ENCODE results near the gene ZFAND3. TPM values are rescaled to one million over a fixed set of nuclear protein-coding genes. Genes with fewer than 3 reads are reported as not detected.

The ZFAND3 gene
- polyA plus RNA-seq, 1 of the 3 experiments (the other 2 are of a cell fraction), result 16.7 TPM

DNA sequence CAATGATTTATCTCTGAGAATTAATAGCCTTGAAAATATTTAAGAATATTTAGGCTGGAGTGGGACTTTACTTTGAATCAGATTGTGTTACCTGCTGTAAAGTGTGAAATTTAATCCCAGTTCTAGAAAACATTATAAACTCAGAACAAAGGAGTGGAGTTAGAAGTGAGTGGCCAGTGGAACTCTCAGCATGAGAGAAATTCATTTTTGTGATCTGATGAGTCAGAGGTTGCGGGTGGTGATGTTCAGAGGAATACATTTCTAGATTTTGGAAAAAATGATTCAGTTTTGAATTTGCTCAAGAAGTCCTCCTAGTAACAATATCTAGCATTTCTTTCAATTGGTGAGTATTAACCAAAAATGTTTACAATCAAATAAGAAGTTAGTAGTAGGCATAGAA, 167.5 kb downstream of the ZFAND3 start:
- WGBS (ENCODE audit: low lambda C conversion rate), result 24% methylated on average over 1 of the region's 1 CpG
- H3K27me3 ChIP-seq (ENCODE audit: insufficient read depth), result no peaks in the 10 kb centered on the region
- H3K27ac ChIP-seq (ENCODE audit: low read depth in 2 of 2, low read length in 1 of 2), result peak overlapping the region in 1 of 2 experiments; percentile 71; a peak in 2 of 4 replicates
- no peaks in the 10 kb centered on the region for H3K36me3 ChIP-seq (replicated peaks in 1 of 2; ENCODE audit: control insufficient read depth in 1 of 2, insufficient read depth in 2 of 2, low read length in 1 of 2)
- H3F3A ChIP-seq (replicated peaks; ENCODE audit: insufficient read depth), result peaks cover 34% of the 10 kb centered on the region
- H3K9ac ChIP-seq, result peak overlapping the region; percentile 21; the same call in 1 of the 2 replicates
- H4K20me1 ChIP-seq (ENCODE audit: insufficient read depth), result peaks cover 89% of the 10 kb centered on the region
- ChIA-PET POLR2A (no interaction called here), CTCF (no interaction called here)
- H3K9me2 ChIP-seq, result no peaks in the 10 kb centered on the region
- no peak for DNase-seq
- H3K4me2 ChIP-seq, result peak overlapping the region; percentile 25; the same call in 1 of the 2 replicates
- H3K4me1 ChIP-seq (ENCODE audit: control insufficient read depth in 1 of 2, insufficient read depth in 2 of 2, low read depth in 1 of 2, low read length in 1 of 2), result peaks cover 8 to 38% of the 10 kb centered on the region in 2 experiments
- TF ChIP-seq TCF12 (IDR thresholded peaks at IDR 0.05) (no peak), MEF2A (IDR thresholded peaks at IDR 0.05; ENCODE audit: borderline replicate concordance, low read depth) (no peak), YY1 (IDR thresholded peaks at IDR 0.05; ENCODE audit: low read depth) (no peak), TAF1 (IDR thresholded peaks at IDR 0.05; ENCODE audit: borderline replicate concordance, low read depth, low read length) (no peak), JUND (IDR thresholded peaks at IDR 0.05) (peak; percentile 50), FOSL2 (IDR thresholded peaks at IDR 0.05; ENCODE audit: borderline replicate concordance, low read depth) (peak; percentile 72), RXRA (IDR thresholded peaks at IDR 0.05; ENCODE audit: borderline replicate concordance, low read depth) (no peak), RFX5 (IDR thresholded peaks at IDR 0.05; ENCODE audit: low read length) (no peak), USF2 (IDR thresholded peaks at IDR 0.05; ENCODE audit: borderline replicate concordance, low read depth, low read length) (no peak), EP300 (IDR thresholded peaks at IDR 0.05; ENCODE audit: borderline replicate concordance in 1 of 2, low read depth in 1 of 2, low read length in 1 of 2) (no peak), GATA2 (CRISPR knock-in tag; IDR thresholded peaks at IDR 0.05) (no peak)
- TF ChIP-seq, protein P1, sequence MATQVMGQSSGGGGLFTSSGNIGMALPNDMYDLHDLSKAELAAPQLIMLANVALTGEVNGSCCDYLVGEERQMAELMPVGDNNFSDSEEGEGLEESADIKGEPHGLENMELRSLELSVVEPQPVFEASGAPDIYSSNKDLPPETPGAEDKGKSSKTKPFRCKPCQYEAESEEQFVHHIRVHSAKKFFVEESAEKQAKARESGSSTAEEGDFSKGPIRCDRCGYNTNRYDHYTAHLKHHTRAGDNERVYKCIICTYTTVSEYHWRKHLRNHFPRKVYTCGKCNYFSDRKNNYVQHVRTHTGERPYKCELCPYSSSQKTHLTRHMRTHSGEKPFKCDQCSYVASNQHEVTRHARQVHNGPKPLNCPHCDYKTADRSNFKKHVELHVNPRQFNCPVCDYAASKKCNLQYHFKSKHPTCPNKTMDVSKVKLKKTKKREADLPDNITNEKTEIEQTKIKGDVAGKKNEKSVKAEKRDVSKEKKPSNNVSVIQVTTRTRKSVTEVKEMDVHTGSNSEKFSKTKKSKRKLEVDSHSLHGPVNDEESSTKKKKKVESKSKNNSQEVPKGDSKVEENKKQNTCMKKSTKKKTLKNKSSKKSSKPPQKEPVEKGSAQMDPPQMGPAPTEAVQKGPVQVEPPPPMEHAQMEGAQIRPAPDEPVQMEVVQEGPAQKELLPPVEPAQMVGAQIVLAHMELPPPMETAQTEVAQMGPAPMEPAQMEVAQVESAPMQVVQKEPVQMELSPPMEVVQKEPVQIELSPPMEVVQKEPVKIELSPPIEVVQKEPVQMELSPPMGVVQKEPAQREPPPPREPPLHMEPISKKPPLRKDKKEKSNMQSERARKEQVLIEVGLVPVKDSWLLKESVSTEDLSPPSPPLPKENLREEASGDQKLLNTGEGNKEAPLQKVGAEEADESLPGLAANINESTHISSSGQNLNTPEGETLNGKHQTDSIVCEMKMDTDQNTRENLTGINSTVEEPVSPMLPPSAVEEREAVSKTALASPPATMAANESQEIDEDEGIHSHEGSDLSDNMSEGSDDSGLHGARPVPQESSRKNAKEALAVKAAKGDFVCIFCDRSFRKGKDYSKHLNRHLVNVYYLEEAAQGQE (IDR thresholded peaks at IDR 0.05; ENCODE audit: low read depth, low read length), result no peak
- peaks cover 93% of the 10 kb centered on the region for H3K79me2 ChIP-seq (ENCODE audit: insufficient read depth)
- no peak overlapping the region for H2AFZ ChIP-seq (ENCODE audit: low read depth)
- H3K4me3 ChIP-seq (ENCODE audit: low read depth in 2 of 2, low read length in 1 of 2), result no peak overlapping the region
- H3K9me3 ChIP-seq, result no peaks in the 10 kb centered on the region

DNA sequence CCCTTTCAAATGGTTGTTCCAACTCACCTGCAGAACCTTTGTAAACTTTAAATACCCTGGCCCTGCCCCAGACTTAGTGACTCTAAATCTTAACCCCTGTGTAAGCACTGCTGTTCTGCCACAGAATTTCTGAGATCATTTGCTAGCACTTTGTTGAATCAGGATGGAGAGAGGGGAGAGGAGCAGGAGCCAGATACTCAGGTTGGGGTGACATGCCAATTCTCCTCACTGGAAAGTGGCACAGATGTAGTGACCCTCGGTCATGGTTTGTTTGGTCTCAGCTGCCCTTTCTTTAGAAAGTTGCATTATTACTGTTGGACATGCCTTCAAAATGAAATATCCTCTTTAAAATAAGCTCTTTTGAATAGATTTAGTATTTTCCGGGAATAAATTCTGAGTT, 168.0 kb downstream of the ZFAND3 start:
- Histone ChIP-seq H3K79me2 (ENCODE audit: insufficient read depth) (peaks cover 93% of the 10 kb centered on the region), H3K4me1 (ENCODE audit: control insufficient read depth in 1 of 2, insufficient read depth in 2 of 2, low read depth in 1 of 2, low read length in 1 of 2) (peaks cover 8 to 38% of the 10 kb centered on the region in 2 experiments), H3K9me3 (no peaks in the 10 kb centered on the region), H3K27ac (ENCODE audit: low read depth in 2 of 2, low read length in 1 of 2) (peak overlapping the region in 1 of 2 experiments; percentile 71; a peak in 2 of 4 replicates), H3K4me3 (ENCODE audit: low read depth in 2 of 2, low read length in 1 of 2) (no peak overlapping the region), H4K20me1 (ENCODE audit: insufficient read depth) (peaks cover 89% of the 10 kb centered on the region), H3K36me3 (replicated peaks in 1 of 2; ENCODE audit: control insufficient read depth in 1 of 2, insufficient read depth in 2 of 2, low read length in 1 of 2) (no peaks in the 10 kb centered on the region), H3K9me2 (no peaks in the 10 kb centered on the region), H3K4me2 (peak overlapping the region; percentile 25; the same call in 1 of the 2 replicates), H3K9ac (peak overlapping the region; percentile 21; the same call in 1 of the 2 replicates), H3F3A (replicated peaks; ENCODE audit: insufficient read depth) (peaks cover 34% of the 10 kb centered on the region), H2AFZ (ENCODE audit: low read depth) (no peak overlapping the region), H3K27me3 (ENCODE audit: insufficient read depth) (no peaks in the 10 kb centered on the region)
- 90% methylated on average over 2 of the region's 2 CpGs for WGBS (ENCODE audit: low lambda C conversion rate)
- CTCF ChIA-PET, result no interaction called here
- DNase-seq, result no peak
- POLR2A ChIA-PET, result no interaction called here
- TF ChIP-seq RXRA (IDR thresholded peaks at IDR 0.05; ENCODE audit: borderline replicate concordance, low read depth) (no peak), TEAD4 (IDR thresholded peaks at IDR 0.05; ENCODE audit: borderline replicate concordance, insufficient read depth) (no peak), GABPA (IDR thresholded peaks at IDR 0.05; ENCODE audit: low read depth) (no peak), IRF3 (IDR thresholded peaks at IDR 0.05; ENCODE audit: low read depth, low read length) (no peak)

All from SK-N-SH (cell line).